HG03520 (cell line): Measurements from ENCODE around the gene CFAP57.
"Not testable (repeated sequence)": the region's sequence is repeated elsewhere in the genome, so short reads cannot be mapped to it uniquely, and the experiment has no call there.

Experiments used
- ATAC-seq: cut with Tn5 transposase; IDR thresholded peaks from one replicate; pipeline ENCODE4 v1.9.1; 2021; ENCODE audit warnings: mild to moderate bottlenecking, moderate library complexity; ENCODE audit not compliant: unreplicated experiment

Gene CFAP57

DNA sequence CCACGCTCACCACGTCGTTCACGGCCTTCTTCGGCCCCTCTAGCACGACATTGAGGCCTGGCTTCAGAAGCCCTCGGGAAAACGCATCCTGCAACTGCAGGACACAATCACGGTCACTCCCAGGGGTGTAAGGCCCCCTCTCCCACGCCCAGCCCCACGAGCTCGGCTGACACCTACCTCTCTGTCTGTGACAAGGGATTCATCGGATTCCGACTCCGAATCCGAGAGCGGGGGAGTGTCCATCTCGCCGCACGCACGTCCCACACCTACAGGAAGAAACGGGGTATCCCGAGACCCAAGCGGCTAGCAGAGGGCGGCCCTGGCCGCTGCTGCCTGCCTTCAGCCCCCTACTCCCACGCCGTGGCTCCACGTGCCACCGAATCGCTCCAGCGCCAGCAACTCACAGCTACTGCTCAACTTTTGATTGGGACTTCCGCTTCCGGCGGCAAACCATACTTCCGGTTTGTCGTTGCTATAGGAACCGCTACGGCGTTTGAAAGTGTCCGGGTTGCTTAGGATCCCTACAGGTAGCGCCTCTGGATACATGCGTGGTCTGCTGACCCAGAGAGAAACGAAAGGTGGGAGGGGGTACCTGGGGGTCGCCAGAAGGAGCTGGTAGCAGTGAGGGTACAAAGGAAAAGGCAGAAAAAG, at the start of gene CFAP57, which contains the start of gene EBNA1BP2:
TSS of gene CFAP57 (plus strand) at position 455 of the 651 bp plus-strand sequence. CDS start 424 bp downstream, outside the sequence.
TSS of gene EBNA1BP2 (minus strand) at position 415 of the 651 bp plus-strand sequence. CDS start at position 243, 172 bp downstream.
- ATAC-seq = peak; percentile 96

DNA sequence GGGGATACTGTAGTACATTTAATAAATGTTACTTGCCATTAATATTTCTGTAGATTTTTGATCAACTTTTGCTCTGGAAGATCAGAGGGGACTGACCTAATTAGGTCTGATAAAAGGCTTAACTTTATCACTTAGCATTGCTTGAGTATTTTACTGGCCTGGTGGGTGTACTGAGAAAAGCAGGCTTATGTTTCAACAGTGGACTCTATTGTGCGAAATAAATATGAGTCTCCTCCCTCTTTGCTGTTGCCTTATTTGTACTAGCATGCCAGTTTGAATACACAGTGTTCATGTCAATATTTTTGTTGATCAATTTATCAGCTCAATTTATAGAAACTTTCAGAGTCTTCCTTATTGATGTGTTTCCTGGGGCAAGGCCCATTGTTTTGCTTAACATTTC, 49.1 kb upstream of the CFAP57 start:
- ATAC-seq = no peak

DNA sequence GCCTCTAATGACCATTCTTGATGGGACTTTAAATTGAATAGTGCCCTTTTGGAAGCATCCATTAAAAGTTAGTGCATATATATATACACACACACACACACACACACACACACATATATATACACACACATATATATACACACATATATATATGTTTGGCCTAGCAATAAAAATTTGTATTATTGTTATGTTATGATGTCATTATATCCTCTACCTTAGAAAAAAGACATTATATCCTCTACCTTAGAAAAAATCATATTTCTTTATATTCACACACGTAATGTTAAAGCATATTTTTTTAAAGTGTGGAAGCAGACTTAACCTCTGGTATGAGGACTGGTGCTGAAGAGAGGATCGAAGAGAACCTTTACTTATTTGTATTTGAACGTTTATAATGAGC, 43.3 kb upstream of the CFAP57 start:
- no peak for ATAC-seq

DNA sequence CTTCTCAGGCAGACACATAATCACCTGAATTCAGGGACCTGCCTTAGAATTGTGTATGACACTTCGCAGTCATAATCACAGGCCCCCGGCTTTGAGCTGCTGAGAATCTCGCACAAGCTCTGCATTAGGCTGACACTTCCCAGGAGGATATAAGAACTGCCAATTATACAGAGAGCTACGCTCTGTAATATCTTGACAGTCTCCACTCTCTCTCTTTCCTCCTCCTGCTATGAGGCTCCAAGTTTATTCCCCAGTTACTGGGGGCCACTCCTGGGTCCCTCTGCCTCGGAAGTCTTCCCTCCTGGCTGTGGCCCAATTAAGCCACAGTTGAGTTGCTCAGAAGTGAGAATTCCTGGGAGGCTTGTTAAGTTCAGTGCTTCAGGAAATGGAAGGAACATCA, 42.7 kb upstream of the CFAP57 start:
- no peak for ATAC-seq

DNA sequence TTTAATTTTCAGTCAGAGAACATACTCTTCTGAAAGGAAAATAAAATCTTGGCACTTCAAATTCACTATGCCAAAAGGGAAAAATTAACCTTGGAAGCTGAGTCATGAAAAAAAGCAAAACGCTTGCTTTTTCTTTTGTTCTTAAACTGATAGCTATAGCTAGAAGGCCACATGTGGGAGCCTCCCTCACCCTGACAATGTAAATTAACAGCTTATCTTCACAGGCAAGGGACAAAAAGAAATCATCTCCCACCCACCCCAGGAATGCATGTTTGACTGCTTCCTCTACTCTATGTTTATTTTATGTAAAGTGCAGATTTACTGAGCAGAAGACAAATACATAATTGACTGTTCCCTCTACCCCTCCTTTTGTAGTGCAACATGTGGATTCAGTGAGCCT, 38.1 kb upstream of the CFAP57 start:
- ATAC-seq = no peak

DNA sequence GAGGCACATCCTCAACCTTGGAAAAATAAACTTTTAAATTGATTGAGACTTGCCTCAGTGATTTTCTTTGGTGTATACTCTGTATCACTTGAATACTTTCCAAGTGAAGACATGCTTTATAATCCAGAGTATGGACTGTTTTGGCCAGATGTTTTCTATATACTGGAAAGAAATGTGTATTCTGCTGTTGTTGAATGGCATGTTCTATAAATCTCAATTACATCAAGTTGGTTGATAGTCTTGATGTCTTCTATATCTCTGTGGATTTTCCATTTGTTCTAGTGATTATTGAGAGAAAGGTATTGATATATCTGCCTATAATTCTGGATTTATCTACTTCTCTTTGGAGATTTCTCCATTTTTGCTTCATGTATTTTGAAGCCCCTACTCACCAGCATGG, 37.5 kb upstream of the CFAP57 start:
- no peak for ATAC-seq

DNA sequence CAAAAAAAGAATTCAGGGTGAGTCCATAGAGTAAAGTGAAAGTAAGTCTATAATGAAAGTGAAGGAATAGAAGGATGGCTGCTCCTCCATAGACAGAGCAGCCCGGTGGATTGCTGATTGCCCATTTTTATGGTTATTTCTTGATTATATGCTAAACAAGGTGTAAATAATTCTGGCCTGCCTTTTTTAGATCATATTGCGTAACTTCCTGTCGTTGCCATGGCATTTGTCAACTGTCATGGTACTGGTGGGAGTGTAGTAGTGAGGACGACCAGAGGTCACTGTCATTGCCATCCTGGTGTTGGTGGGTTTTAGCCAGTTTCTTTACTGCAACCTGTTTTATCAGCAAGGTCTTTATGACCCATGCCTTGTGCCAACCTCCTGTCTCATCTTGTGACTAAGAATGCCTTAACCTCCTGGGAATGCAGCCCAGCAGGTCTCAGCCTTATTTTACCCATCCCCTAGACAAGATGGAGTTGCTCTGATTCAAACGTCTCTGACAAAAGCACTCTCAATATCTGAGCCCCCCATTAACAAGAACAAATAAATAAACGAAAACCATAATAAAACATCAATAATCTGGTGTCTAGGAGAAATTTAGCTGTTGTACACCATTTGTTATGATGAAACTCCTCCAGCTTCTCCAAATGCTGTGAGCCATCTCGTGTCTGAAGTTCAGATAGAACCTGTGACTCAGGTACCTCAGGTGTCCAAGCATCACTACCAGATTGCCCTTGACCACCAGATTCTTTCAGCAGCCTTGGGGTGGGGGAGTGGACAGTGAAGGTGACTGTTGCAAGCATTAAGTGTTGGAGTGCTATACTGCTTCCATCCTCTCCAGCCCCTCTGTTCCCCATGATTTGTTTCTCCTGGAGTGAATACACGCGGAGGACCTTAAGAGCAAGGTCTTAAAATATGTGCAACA, 36.0 kb upstream of the CFAP57 start:
- no peak for ATAC-seq

DNA sequence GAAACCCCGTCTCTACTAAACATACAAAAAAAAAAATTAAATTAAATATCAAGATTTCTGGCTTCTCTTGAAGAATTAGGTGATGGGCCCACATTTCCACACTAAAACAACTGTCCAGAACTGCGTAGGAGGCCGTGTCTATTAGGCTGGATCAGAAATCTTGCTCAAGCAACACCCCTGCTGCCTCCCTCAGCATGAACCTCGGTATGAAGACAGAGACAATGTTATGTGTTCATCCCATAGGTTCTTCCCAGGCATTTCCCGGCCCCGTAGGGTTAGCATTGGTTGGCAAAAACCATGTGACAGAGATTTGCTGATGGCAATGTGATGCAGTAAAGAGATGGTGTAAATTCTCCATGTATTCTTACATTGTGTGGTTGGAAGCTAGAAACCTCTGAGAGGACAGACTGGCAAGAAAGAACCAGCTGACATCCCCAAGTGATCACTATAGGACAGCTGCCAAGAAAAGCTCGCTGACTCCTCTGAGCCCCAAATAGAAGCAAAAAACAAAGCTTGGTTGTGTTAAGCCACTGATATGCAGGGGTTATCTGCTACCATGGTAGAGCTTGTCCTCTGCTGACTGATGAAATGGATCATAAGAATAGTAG, 34.6 kb upstream of the CFAP57 start:
- ATAC-seq = no peak

DNA sequence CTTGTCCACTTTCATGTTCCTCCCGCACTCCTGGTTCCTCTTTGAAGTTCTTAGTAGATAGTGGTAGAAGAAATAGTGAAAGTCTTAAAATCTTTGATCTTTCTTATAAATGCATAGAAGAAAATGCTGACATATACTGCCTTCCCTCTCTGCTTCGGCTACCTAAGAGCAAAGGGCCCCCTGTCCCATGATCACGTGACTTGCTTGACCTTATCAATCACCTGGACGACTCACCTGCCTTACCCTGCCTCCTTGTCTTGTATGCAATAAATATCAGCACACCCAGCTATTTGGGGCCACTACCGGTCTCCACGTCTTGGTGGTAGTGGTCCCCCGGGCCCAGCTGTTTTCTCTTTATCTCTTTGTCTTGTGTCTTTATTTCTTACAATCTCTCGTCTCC, 32.8 kb upstream of the CFAP57 start:
- ATAC-seq = not testable (repeated sequence)

DNA sequence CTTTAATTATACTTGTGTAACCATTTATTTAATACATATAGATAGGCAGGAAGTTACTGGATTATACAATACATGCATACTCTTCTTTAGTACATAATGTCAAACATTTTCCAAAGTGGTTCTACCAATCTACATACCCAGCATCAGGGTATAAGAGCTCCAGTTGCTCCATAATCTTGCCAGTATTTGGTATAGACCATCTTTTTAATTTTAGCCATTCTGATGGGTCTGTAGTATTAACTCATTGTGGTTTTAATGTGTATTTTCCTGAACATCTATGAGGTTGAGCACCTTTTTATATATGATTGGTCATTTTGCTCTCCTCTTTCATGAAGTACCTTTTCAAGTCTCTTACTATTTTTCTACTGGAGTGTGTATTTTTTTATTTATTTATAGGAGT, 32.1 kb upstream of the CFAP57 start:
- no peak for ATAC-seq

DNA sequence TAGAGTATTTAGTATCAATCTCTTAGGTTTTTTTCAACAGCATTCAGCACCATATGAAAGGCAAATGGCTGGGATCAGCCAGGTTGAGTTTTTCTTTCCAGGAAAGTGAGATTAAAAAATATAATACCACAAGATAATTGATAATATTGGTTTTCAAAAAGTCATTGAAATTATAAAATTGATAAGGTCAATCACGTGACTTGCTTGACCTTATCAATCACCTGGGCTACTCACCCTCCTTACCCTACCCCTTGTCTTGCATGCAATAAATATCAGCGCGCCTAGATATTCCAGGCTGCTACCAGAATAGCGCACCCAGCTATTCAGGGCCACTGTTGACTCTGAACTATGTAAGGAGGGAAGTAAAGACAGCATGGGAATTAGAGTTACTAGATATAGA, 31.5 kb upstream of the CFAP57 start:
- no peak for ATAC-seq

DNA sequence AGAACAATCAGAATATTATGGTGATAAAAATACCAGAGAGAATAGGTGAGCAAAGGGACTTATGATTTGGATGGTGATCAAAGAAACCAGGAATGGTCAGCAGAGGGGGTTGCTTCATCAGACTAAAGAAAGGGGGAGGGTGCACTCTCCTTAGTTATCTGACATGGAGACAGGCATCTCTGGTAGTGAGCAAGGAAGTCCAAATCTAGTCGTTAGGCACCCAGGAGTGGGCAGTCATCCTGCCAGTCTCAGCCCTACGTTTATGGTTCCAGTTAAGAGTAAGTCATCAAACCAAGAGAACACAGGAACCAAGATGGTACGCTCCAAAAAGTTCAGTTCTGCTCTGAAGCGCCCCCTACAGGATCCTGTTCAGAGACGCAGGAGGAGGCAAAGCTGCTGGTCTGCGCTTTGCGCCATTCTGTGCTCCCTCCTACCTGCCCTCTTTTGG, 28.7 kb upstream of the CFAP57 start:
- ATAC-seq = no peak

DNA sequence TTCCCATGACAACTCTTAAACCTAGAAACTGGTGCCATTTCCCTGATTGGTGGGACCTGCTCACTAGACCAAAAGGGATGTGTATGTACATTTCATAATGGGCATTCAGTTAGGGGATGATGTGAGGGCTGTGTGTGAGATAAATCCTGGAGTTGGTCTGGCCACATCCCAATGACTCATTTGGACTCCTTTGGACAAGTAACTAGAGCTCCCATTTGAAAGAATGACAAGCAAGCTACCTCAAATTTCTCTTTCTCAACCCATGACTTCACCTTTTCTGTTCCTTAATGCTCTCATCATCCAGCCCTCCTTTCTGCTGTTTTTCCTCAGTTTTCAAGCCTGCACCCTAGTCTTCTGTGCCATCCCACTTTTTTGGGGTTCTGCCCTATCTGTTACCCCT, 27.9 kb upstream of the CFAP57 start:
- no peak for ATAC-seq

DNA sequence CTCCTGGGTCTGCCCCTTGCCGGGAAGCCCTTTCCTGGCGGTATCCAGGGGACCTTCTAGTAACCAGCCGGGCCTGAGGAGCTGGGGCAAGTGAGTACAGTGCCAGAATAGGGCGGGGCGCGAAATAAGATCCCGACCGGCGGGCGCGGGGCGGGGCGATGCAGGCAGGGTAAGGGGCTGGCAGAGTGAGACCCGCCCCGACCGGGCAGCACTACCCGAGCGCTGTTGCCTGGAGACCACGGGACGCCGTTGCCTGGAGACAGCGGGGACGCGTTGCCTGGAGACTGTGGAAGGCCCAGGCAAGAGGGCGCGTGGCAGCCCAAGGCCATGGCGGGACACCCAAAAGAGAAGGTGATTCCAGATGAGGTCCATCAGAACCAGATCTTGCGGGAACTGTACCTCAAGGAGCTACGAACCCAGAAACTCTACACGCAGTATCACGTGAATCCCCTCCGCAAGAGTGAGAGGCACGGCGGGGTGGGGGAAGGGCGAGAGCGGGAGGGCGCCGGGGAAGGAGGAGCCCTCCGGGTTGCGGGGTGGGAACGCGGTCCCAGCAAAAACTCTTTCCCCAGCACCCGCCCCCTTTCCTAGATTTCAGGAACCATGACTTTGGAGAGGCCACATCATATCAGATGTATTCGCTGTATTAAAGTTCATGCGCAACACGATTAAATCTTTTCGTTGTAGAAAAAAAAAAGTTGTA, 24.4 kb upstream of the CFAP57 start:
- no peak for ATAC-seq

DNA sequence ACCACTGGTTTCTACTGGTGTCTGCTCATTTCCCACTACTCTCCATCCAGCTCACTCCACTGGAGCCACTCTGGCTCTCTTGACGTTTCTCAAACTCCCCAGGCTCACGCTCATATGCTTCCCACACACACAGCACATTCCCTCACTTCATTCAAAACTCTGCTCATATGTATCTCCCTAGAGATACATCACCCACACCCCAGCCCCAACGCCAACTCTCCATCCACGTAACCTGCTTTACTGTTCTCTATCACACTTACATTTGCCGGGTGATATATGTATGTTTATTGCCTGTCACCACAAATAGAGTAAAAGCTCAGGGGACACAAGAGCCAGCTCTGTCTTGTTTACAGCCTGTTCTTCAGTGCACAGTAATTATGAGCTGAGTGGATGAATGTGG, 22.2 kb upstream of the CFAP57 start:
- no peak for ATAC-seq

DNA sequence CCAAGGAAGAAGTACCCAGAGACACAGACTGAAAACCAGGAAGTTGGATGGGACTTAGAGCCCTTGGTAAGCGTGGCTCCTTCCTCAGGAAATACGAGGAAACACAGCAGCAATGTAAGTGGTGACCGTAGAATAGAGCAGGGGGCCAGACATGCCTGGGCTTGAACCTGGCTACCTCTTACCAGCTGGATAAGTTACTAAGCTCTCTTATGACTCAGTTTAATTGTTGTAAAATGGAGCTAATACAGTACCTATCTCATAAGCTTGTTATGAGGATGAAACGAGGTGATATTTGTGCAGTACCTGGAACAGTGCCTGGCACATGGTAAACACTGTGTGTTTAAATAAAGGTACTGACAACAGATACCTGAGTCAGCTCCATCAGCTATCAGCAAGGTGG, 19.3 kb upstream of the CFAP57 start:
- ATAC-seq = no peak

DNA sequence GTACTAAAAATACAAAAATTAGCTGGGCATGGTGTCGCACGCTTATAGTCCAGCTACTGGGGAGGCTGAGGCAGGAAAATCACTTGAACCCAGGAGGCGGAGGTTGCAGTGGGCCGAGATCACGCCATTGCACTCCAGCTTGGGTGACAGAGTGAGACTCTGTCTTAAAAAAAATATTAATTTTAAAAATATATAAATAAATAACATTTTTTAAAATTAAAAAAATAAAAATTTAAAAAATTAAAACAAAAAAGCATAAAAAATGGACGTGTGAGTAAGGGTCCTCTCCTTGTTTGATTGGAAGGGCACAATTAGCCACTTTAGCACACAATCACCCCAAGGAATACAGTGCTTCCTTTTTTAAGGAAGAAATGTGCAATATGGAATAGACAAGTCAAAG, 18.7 kb upstream of the CFAP57 start:
- no peak for ATAC-seq

DNA sequence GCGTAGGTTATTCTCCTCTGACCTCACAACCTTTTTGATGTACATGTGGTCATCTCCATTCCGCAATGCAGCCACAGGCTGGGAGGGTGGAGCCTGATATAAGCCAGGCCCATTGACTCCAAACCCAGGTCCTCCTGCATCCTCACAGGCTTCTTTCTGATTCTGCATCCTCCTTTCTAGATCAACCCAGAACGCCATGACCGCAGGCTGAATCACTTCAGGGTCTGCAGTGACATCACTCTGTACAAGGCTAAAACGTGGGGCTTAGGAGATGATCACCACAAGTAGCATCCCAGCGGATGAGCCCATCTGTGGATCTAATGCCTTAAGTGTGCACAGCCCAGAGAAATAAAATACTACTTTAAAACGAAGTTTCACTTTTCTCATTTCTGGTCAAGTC, 16.1 kb upstream of the CFAP57 start:
- ATAC-seq = no peak

DNA sequence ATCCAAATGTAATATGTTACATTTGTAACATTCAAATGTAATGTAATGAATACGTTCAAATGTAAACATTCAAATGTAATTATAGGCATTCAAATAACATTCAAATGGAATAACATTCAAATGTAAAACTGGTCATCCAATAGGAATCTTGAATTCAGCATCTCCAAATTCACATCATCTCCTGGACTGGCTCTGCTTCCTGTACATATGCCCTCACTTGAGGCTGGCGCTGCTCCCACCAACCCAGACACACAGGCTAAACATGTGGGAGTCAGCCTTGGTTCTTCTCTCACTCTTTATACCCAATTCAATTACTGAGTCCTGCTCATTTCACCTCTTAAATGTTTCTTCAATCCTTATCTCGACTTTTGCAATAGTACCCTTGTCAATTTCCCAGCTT, 7.0 kb upstream of the CFAP57 start:
- no peak for ATAC-seq

DNA sequence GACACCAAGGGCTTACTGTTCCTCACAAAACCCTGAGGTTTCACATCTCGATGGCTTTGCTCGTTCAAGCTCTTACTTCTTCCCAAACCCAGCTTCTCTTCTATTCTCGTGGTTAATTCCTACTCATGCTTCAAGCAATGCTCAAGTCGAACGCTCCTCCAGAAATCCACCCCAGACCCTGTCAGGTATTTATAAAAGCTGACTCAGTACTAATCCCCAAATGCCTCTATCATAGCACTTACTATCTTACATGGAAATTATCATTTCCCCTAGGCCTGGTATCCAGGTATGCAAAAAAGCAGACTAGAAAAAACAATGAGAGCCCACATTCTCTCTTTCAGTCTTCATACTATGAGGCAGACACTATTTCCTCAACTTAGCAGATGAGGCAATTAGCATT, 6.4 kb upstream of the CFAP57 start:
- no peak for ATAC-seq

DNA sequence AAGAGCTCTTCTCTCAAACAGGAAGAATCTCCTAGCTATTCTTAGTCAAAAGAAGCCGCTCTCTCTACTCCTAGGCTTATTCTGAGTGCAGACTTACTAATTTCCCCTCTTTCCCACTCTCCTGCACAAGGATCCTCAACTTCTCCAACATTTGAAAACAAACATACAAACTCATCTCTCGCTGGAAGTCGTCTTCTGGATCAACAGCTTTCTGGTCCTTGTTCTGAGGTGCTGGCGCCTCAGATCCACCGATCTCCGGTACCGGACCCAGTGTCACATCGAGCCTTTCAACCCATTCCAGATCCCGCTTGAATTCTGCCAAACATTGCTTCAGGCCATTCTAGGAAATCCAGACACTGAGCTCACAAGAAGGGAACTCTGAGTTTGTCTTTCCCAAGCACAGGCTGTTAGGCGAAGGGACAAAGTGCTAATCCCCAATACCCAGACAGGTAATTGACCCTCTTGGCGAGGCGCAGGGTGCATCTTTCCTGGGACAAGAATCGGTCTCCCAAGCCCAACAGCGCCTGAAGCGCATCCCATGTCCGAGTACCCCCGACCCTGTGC, 736 bp upstream of the CFAP57 start:
- no peak for ATAC-seq
